ENCODE data around the gene SLC7A5. TPM values are rescaled to one million over a fixed set of nuclear protein-coding genes. Genes with fewer than 3 reads are reported as not detected.
"Not testable (repeated sequence)": the region's sequence is repeated elsewhere in the genome, so short reads cannot be mapped to it uniquely, and the experiment has no call there.

Gene SLC7A5
- total RNA-seq, 1 donor from 2014 or later, result 40.4 TPM

DNA sequence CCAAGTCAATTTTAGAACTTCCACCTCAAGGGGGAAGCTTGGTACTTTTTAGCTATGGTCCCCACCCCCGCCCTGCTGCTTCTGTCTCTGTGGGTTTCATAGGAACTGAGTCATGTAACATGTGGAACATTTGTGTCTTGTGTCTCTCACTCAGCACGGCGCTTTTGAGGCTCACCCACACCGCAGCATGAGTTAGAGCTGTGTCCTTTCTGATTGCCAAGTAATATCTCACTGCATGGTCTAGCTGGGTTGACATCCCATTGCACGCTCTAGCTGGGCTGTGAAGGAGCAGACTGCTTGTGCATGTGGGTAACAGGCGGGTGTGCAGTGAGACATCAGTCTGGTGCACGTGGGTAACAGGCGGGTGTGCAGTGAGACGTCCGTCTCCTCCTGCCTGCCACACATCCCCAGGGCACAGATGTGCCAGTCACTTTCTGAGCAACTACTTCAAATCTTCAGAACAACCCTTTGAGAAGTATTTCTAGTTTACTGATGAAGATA is 26.4 kb upstream of the SLC7A5 start:
- Mint-ChIP-seq H3K4me3 (no peak overlapping the region), H3K36me3 (no peaks in the 10 kb centered on the region), H3K9me3 (no peaks in the 10 kb centered on the region), H3K27ac (no peak overlapping the region), H3K27me3 (peaks cover 2% of the 10 kb centered on the region), H3K4me1 (ENCODE audit: unreplicated experiment) (no peaks in the 10 kb centered on the region)
- DNase-seq (ENCODE audit: extremely low spot score, unreplicated experiment), result no peak
- TF ChIP-seq, protein P1, sequence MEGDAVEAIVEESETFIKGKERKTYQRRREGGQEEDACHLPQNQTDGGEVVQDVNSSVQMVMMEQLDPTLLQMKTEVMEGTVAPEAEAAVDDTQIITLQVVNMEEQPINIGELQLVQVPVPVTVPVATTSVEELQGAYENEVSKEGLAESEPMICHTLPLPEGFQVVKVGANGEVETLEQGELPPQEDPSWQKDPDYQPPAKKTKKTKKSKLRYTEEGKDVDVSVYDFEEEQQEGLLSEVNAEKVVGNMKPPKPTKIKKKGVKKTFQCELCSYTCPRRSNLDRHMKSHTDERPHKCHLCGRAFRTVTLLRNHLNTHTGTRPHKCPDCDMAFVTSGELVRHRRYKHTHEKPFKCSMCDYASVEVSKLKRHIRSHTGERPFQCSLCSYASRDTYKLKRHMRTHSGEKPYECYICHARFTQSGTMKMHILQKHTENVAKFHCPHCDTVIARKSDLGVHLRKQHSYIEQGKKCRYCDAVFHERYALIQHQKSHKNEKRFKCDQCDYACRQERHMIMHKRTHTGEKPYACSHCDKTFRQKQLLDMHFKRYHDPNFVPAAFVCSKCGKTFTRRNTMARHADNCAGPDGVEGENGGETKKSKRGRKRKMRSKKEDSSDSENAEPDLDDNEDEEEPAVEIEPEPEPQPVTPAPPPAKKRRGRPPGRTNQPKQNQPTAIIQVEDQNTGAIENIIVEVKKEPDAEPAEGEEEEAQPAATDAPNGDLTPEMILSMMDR (conservative IDR thresholded peaks at IDR 0.05), result no peak

DNA sequence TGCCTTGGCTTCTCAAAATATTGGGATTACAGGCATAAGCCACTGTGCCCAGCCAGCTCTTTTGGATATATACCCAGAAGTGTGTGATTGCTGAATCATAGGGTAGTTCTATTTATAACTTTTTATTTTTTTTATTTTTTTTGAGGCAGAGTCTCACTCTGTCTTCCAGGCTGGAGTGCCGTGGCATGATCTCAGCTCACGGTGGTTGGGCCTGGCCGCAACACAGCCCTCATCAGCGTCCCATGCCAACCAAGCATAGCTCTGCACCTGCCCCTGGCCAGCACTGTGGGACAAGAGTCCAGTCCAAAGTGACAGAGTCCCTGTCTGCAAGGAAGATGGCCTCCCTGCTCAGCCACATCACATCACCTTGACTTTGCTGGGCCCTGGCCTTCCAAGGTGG is 24.7 kb upstream of the SLC7A5 start:
- not testable (repeated sequence) for H3K27ac Mint-ChIP-seq; H3K4me1 Mint-ChIP-seq (ENCODE audit: unreplicated experiment); H3K27me3 Mint-ChIP-seq; DNase-seq (ENCODE audit: extremely low spot score, unreplicated experiment); H3K4me3 Mint-ChIP-seq; H3K36me3 Mint-ChIP-seq; H3K9me3 Mint-ChIP-seq

DNA sequence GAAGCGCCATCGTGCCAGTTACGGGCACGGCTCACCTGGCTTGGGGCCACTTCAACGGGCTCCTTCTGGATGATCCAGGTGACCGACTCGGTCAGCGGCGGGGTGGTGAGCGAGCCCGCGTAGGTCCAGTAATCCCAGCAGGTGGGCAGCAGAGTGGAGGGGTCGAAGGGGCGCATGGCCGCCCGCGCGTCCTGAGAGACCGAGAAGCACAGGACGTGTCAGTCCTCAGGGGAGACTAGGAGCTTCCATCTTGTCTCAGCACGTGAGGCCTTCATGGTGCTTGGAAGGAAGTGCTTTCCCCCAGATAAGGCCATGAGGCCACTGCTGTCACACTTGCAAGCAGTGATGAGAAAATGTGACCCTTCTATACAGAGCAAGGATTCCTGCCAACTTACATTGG is 22.5 kb upstream of the SLC7A5 start:
- Mint-ChIP-seq H3K4me3 (no peak overlapping the region), H3K4me1 (ENCODE audit: unreplicated experiment) (no peaks in the 10 kb centered on the region), H3K27me3 (peaks cover 5% of the 10 kb centered on the region), H3K27ac (no peak overlapping the region), H3K9me3 (no peaks in the 10 kb centered on the region), H3K36me3 (no peaks in the 10 kb centered on the region)
- DNase-seq (ENCODE audit: extremely low spot score, unreplicated experiment), result no peak
- TF ChIP-seq, protein P1 (conservative IDR thresholded peaks at IDR 0.05), result no peak

DNA sequence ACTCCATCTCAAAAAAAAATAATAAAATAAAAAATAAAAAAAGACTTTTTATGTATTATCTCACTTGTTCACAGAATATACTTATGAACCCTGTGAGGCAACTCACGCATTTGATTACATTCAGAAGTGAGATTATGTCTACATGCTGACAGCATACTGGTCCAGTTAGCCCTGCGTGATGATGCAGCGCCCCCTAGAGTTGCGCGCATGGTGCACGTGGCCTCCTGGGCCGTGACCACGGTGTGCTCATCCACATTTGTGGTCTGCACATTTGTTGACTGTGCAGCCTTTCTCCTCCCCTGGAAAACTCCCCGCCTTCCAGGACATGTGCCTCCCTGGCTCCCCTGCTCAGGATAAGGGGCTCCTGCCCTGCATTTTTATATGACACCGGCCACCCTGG is 20.5 kb upstream of the SLC7A5 start:
- TF ChIP-seq, protein P1 (conservative IDR thresholded peaks at IDR 0.05), result peak; percentile 36

DNA sequence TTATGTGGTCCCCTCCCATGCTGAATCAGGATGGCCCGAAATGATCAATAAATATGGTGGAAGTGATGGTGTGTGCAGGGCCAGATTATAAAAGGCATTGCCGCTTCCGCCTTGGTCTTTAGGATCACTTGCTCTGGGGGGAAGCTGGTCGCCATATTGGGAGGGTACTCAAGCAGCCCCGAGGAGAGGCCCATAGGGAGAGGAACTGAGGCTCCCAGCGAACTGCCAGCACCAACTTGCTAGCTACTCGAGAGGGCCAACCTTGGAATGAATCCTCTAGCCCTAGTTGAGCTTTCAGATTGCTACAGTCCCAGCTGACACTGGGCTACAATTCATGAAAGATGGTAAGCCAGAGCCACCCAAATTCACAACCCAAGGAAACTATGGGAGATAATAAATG is 19.0 kb upstream of the SLC7A5 start:
- H3K36me3 Mint-ChIP-seq; H3K9me3 Mint-ChIP-seq; DNase-seq (ENCODE audit: extremely low spot score, unreplicated experiment); H3K27me3 Mint-ChIP-seq; H3K27ac Mint-ChIP-seq; H3K4me1 Mint-ChIP-seq (ENCODE audit: unreplicated experiment); H3K4me3 Mint-ChIP-seq: not testable (repeated sequence)

More for the DNA sequence above, 20.5 kb upstream of the SLC7A5 start:
- H3K4me1 Mint-ChIP-seq (ENCODE audit: unreplicated experiment); H3K4me3 Mint-ChIP-seq; H3K27me3 Mint-ChIP-seq; DNase-seq (ENCODE audit: extremely low spot score, unreplicated experiment); H3K27ac Mint-ChIP-seq; H3K36me3 Mint-ChIP-seq; H3K9me3 Mint-ChIP-seq: not testable (repeated sequence)

DNA sequence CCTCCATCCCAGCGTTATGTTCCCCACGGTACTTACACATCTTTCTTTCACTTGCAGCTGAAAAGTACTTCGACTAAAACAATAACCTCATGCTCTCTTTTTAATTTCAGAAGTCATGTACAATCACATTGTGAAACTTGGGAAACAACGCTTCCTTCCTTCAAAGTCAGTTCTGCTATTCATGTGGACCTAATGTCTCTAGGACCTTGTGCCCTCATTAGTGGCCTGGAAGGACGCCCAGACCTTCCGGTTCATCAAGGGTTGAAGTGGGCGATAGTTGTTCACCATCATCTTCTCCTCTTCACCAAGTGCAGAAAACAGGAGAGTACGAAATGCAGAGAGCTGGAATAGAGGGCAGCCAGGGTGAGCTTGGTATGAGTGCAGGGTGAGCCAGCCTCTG is 18.6 kb upstream of the SLC7A5 start:
- H3K27me3 Mint-ChIP-seq; H3K27ac Mint-ChIP-seq; DNase-seq (ENCODE audit: extremely low spot score, unreplicated experiment); H3K4me1 Mint-ChIP-seq (ENCODE audit: unreplicated experiment); H3K4me3 Mint-ChIP-seq; H3K36me3 Mint-ChIP-seq; H3K9me3 Mint-ChIP-seq: not testable (repeated sequence)

DNA sequence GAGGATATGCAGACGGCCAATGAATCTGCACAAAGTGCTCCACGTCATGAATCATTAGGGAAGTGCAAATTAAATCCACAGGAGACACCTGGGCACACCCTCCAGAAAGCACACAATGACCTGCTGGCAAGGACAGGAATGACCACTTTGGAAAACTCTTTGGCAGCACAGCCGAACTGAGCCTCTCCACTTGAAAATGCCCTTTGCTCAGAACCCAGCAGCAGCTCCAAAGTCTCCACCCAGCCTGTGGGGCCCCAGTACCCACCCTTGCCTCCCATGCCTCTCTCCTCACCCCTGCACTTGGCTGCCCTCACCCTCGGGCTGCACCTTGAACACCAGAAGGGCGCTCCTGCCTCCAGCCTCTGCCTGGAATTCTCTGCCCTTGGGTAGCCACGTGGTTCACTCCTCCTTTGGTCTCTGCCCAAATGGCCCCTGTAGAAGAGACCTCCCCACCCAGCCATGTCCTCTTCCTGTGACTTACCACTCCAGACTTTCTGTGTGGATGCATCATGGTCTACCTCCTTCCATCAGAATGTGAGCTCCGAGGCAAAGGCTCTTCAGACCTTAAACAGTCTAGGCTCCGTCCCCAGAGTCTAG is 16.2 kb upstream of the SLC7A5 start:
- DNase-seq (ENCODE audit: extremely low spot score, unreplicated experiment); H3K9me3 Mint-ChIP-seq; H3K27ac Mint-ChIP-seq; H3K4me1 Mint-ChIP-seq (ENCODE audit: unreplicated experiment); H3K36me3 Mint-ChIP-seq; H3K4me3 Mint-ChIP-seq: not testable (repeated sequence)
- H3K27me3 Mint-ChIP-seq, result peaks cover 13% of the 10 kb centered on the region
